Mesothelial cell of epicardium (in vitro differentiated cells): ENCODE data around the gene PAK2. TPM values are rescaled to one million over a fixed set of nuclear protein-coding genes. Genes with fewer than 3 reads are reported as not detected.
"Not testable (repeated sequence)": the region's sequence is repeated elsewhere in the genome, so short reads cannot be mapped to it uniquely, and the experiment has no call there.

ENCODE experiments used
- DNase-seq, 2 experiments: peaks; one replicate each; pipeline ENCODE4 v3.0.0; 2021; ENCODE audit warnings: low spot score in 2 of 2; ENCODE audit not compliant: unreplicated experiment in 2 of 2
- H3K27ac Mint-ChIP-seq: 2 replicates; pipeline ENCODE4 v1.8.0; 2021; ENCODE audit warnings: mixed read lengths
- H3K27me3 Mint-ChIP-seq: 2 replicates; pipeline ENCODE4 v1.8.0; 2021; ENCODE audit warnings: low read depth, mixed read lengths
- H3K36me3 Mint-ChIP-seq: 2 replicates; pipeline ENCODE4 v1.8.0; 2021; ENCODE audit warnings: mixed read lengths
- H3K4me1 Mint-ChIP-seq: 2 replicates; pipeline ENCODE4 v1.8.0; 2021; ENCODE audit warnings: mixed read lengths
- H3K4me3 Mint-ChIP-seq: 2 replicates; pipeline ENCODE4 v1.8.0; 2021; ENCODE audit warnings: mild to moderate bottlenecking, moderate library complexity, mixed read lengths
- H3K9me3 Mint-ChIP-seq: 2 replicates; pipeline ENCODE4 v1.8.0; 2021; ENCODE audit warnings: mixed read lengths
- CTCF ChIP-seq: fragments of 200-600 bp; sonication (generic); IDR thresholded peaks from one replicate; pipeline ENCODE4 v1.5.0; 2021; ENCODE audit warnings: antibody characterized with exemption; ENCODE audit not compliant: unreplicated experiment
- total RNA-seq: library from RNA; stranded (reverse); gene quantifications from 3 replicates; pipeline ENCODE4 v1.2.1, GENCODE V29; 2021

Gene PAK2
- total RNA-seq, 1 donor from 2014 or later, result 52.0 TPM

- Mint-ChIP-seq H3K27me3 (no peaks in the 10 kb centered on the region), H3K36me3 (no peaks in the 10 kb centered on the region), H3K4me1 (no peaks in the 10 kb centered on the region), H3K9me3 (peaks cover 11% of the 10 kb centered on the region), H3K4me3 (no peak overlapping the region), H3K27ac (no peak overlapping the region)
- no peak for DNase-seq
- no peak for TF ChIP-seq CTCF
These were observed 109.6 kb downstream of the PAK2 start for GRCh38 chr3:196849180-196849741.

- DNase-seq, H3K36me3 Mint-ChIP-seq, H3K4me3 Mint-ChIP-seq, H3K27me3 Mint-ChIP-seq, H3K27ac Mint-ChIP-seq, H3K4me1 Mint-ChIP-seq: not testable (repeated sequence)
- peaks cover 19% of the 10 kb centered on the region for H3K9me3 Mint-ChIP-seq
These were observed 123.3 kb downstream of the PAK2 start for GRCh38 chr3:196863000-196863399.

- Mint-ChIP-seq H3K4me3 (peak overlapping the region; percentile 78), H3K27me3 (no peaks in the 10 kb centered on the region), H3K36me3 (peaks cover 4% of the 10 kb centered on the region), H3K9me3 (peaks cover 14% of the 10 kb centered on the region), H3K27ac (peak overlapping the region; percentile 99), H3K4me1 (peaks cover 18% of the 10 kb centered on the region)
- no peak for DNase-seq
- TF ChIP-seq CTCF, result no peak
These were observed 127.5 kb downstream of the PAK2 start for GRCh38 chr3:196867155-196867506.

- peaks cover 14% of the 10 kb centered on the region for H3K9me3 Mint-ChIP-seq
- H3K27ac Mint-ChIP-seq, result peak within 1 kb of the TSS; percentile 99
- peak; percentile 87 to 89 for DNase-seq
- peaks cover 4% of the 10 kb centered on the region for H3K36me3 Mint-ChIP-seq
- no peak for TF ChIP-seq CTCF
- peaks cover 18% of the 10 kb centered on the region for H3K4me1 Mint-ChIP-seq
- no peaks in the 10 kb centered on the region for H3K27me3 Mint-ChIP-seq
- H3K4me3 Mint-ChIP-seq, result peak within 1 kb of the TSS; percentile 98
These were observed 128.0 kb downstream of the PAK2 start, which contains the start of gene SENP5 for GRCh38 chr3:196867507-196868296. TSS of gene SENP5 (plus strand) at chr3:196867920. CDS start at chr3:196885182, 17,262 bp downstream.

GRCh38 chr3:196868297-196868661 is 128.6 kb downstream of the PAK2 start:
- Mint-ChIP-seq H3K27me3 (no peaks in the 10 kb centered on the region), H3K9me3 (peaks cover 10% of the 10 kb centered on the region), H3K27ac (peak overlapping the region; percentile 99), H3K36me3 (peaks cover 4% of the 10 kb centered on the region), H3K4me1 (peaks cover 18% of the 10 kb centered on the region), H3K4me3 (peak overlapping the region; percentile 98)
- no peak for TF ChIP-seq CTCF
- DNase-seq, result peak in 1 of 2 experiments; percentile 62

- no peak overlapping the region for H3K27ac Mint-ChIP-seq
These were observed 132.7 kb downstream of the PAK2 start for GRCh38 chr3:196872316-196872715.

GRCh38 chr3:196874511-196875094 is 134.9 kb downstream of the PAK2 start:
- H3K27ac Mint-ChIP-seq, result peak overlapping the region; percentile 71
- H3K9me3 Mint-ChIP-seq, H3K4me3 Mint-ChIP-seq, DNase-seq, H3K36me3 Mint-ChIP-seq, H3K27me3 Mint-ChIP-seq: not testable (repeated sequence)
- peaks cover 17% of the 10 kb centered on the region for H3K4me1 Mint-ChIP-seq

More at GRCh38 chr3:196872316-196872715, 132.7 kb downstream of the PAK2 start:
- DNase-seq, result no peak
- no peaks in the 10 kb centered on the region for H3K27me3 Mint-ChIP-seq
- no peaks in the 10 kb centered on the region for H3K9me3 Mint-ChIP-seq
- H3K4me3 Mint-ChIP-seq, result no peak overlapping the region
- peaks cover 25% of the 10 kb centered on the region for H3K4me1 Mint-ChIP-seq
- no peak for TF ChIP-seq CTCF
- peaks cover 2% of the 10 kb centered on the region for H3K36me3 Mint-ChIP-seq
